Measurements from ENCODE around the gene ECE1.

ECE1 gene

GRCh38 chr1:21332554-21333311, 42.5 kb upstream of the ECE1 start:
- H3K4ac ChIP-seq (ENCODE audit: low read length), result no peak overlapping the region
- no peak overlapping the region for H2BK120ac ChIP-seq (ENCODE audit: low read depth, low read length)
- H3K4me1 ChIP-seq (ENCODE audit: control insufficient read depth in 2 of 2, insufficient read depth in 1 of 2, low read depth in 1 of 2, low read length in 2 of 2), result peaks cover 19 to 24% of the 10 kb centered on the region in 2 donors
- H3K9ac ChIP-seq (ENCODE audit: low read depth, low read length, poor library complexity), result no peak overlapping the region
- H4K8ac ChIP-seq (ENCODE audit: low read depth, low read length), result no peak overlapping the region
- peak overlapping the region; percentile 40 for H3K18ac ChIP-seq (ENCODE audit: low read length)
- peaks cover 0 to 6% of the 10 kb centered on the region in 2 donors for H3K36me3 ChIP-seq (replicated peaks in 1 of 2; ENCODE audit: control insufficient read depth in 2 of 2, insufficient read depth in 2 of 2, low read length in 2 of 2)
- H3K9me3 ChIP-seq (replicated peaks in 1 of 2; ENCODE audit: control insufficient read depth in 2 of 2, insufficient read depth in 1 of 2, low read depth in 1 of 2, low read length in 2 of 2), result no peaks in the 10 kb centered on the region
- H3K14ac ChIP-seq (ENCODE audit: low read length), result no peak overlapping the region
- H3K27me3 ChIP-seq (ENCODE audit: control insufficient read depth in 3 of 3, insufficient read depth in 3 of 3, low read depth in 1 of 3, low read length in 3 of 3), result no peaks in the 10 kb centered on the region
- no CpG with 5 or more reads among the region's 8 CpGs for WGBS, 2 donors (ENCODE audit: extremely low coverage in 2 of 2, insufficient read length in 2 of 2, insufficient replicate concordance in 1 of 2)
- DNase-seq (ENCODE audit: low spot score), result no peak
- H2BK15ac ChIP-seq (ENCODE audit: low read length), result no peak overlapping the region
- no peak overlapping the region for H3K4me3 ChIP-seq (ENCODE audit: low read length in 2 of 2)
- peaks cover 1% of the 10 kb centered on the region for H3K79me1 ChIP-seq (ENCODE audit: low read depth, low read length)
- no peak overlapping the region for H3K4me2 ChIP-seq (ENCODE audit: insufficient read depth, low read length, poor library complexity, severe bottlenecking)
- no peak overlapping the region for H2BK5ac ChIP-seq (ENCODE audit: low read length)
- H3K23ac ChIP-seq (ENCODE audit: low read depth, low read length, poor library complexity), result no peak overlapping the region
- no peak overlapping the region for H4K91ac ChIP-seq (ENCODE audit: low read depth, low read length, poor library complexity)
- H2AK5ac ChIP-seq (ENCODE audit: low read depth, low read length), result no peak overlapping the region
- H3K27ac ChIP-seq (replicated peaks; ENCODE audit: low read length), result no peak overlapping the region
- no peak overlapping the region for H2AFZ ChIP-seq (ENCODE audit: low read length)
- no peak overlapping the region for H2BK12ac ChIP-seq (ENCODE audit: low read length)

DNA sequence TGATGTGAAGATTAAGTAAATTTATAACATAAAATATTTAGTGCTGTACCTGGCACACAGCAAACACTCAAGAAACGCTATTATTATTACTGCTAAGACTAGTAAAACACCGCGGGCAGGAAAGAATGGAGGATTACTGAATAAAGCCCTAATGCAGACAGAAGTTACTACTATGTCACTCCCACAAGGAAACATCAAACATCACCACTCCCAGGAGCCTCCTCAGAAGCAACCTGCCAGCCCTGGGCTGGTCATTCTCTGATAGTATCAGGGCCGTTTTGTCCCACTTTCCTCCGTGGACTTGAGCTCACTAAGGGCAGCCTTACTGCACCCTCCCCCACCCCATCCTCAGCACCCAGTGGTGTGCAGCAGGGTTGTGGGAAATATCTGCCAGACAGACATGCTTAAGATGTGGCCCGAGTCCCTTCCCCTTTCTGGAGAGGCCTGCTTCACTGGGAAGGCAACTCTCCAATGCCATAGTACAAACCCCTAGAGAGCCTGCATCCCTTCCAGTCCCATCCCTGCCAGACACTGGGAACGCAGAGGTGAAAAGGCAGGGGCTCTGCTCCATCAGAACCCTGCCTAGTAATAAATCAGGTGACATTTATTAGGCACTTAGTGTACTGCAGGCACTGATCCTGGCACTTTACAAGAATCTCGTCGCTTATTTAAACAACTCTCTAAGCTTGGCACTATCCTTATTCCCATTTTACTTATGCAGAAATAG, 41.7 kb upstream of the ECE1 start:
- H3K27ac ChIP-seq (replicated peaks; ENCODE audit: low read length), result no peak overlapping the region
- no peak overlapping the region for H4K91ac ChIP-seq (ENCODE audit: low read depth, low read length, poor library complexity)
- no CpG with 5 or more reads among the region's 9 CpGs for WGBS, 2 donors (ENCODE audit: extremely low coverage in 2 of 2, insufficient read length in 2 of 2, insufficient replicate concordance in 1 of 2)
- no peak overlapping the region for H3K4me3 ChIP-seq (ENCODE audit: low read length in 2 of 2)
- H3K27me3 ChIP-seq (ENCODE audit: control insufficient read depth in 3 of 3, insufficient read depth in 3 of 3, low read depth in 1 of 3, low read length in 3 of 3), result no peaks in the 10 kb centered on the region
- H3K23ac ChIP-seq (ENCODE audit: low read depth, low read length, poor library complexity), result no peak overlapping the region
- H3K18ac ChIP-seq (ENCODE audit: low read length), result peak overlapping the region; percentile 64
- peaks cover 23 to 27% of the 10 kb centered on the region in 2 donors for H3K4me1 ChIP-seq (ENCODE audit: control insufficient read depth in 2 of 2, insufficient read depth in 1 of 2, low read depth in 1 of 2, low read length in 2 of 2)
- H3K4me2 ChIP-seq (ENCODE audit: insufficient read depth, low read length, poor library complexity, severe bottlenecking), result no peak overlapping the region
- H3K14ac ChIP-seq (ENCODE audit: low read length), result peak overlapping the region; percentile 43
- peak overlapping the region; percentile 22 for H2BK15ac ChIP-seq (ENCODE audit: low read length)
- H3K79me1 ChIP-seq (ENCODE audit: low read depth, low read length), result peaks cover 1% of the 10 kb centered on the region
- H2BK12ac ChIP-seq (ENCODE audit: low read length), result no peak overlapping the region
- H3K36me3 ChIP-seq (replicated peaks in 1 of 2; ENCODE audit: control insufficient read depth in 2 of 2, insufficient read depth in 2 of 2, low read length in 2 of 2), result peaks cover 0 to 6% of the 10 kb centered on the region in 2 donors
- H2AFZ ChIP-seq (ENCODE audit: low read length), result no peak overlapping the region
- H4K8ac ChIP-seq (ENCODE audit: low read depth, low read length), result no peak overlapping the region
- no peaks in the 10 kb centered on the region for H3K9me3 ChIP-seq (replicated peaks in 1 of 2; ENCODE audit: control insufficient read depth in 2 of 2, insufficient read depth in 1 of 2, low read depth in 1 of 2, low read length in 2 of 2)
- no peak overlapping the region for H2AK5ac ChIP-seq (ENCODE audit: low read depth, low read length)
- no peak overlapping the region for H3K9ac ChIP-seq (ENCODE audit: low read depth, low read length, poor library complexity)
- no peak overlapping the region for H2BK5ac ChIP-seq (ENCODE audit: low read length)
- no peak overlapping the region for H3K4ac ChIP-seq (ENCODE audit: low read length)
- H2BK120ac ChIP-seq (ENCODE audit: low read depth, low read length), result no peak overlapping the region
- DNase-seq (ENCODE audit: low spot score), result no peak

DNA sequence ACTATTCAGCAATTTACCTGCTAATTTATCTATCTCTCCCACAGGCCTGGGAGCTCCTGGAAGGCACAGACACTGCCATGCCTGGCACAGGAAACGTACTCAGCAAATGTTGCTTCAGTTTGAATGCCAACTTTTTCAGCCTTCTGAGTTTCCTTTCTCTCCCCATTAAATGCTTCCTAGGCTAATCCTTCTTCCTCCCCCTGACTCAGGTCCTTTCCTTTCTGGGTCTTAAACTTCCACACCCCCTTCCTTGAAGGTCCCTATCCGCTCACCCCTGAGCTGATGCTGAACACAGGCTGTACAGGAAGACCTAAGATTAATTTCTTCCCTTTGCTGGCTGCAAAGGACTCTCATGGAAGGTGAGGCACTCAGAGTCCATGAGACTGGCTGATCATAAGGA, 40.3 kb upstream of the ECE1 start:
- WGBS, 2 donors (ENCODE audit: extremely low coverage in 2 of 2, insufficient read length in 2 of 2, insufficient replicate concordance in 1 of 2), result no CpG with 5 or more reads among the region's 2 CpGs
- H3K27ac ChIP-seq (replicated peaks; ENCODE audit: low read length), result no peak overlapping the region

DNA sequence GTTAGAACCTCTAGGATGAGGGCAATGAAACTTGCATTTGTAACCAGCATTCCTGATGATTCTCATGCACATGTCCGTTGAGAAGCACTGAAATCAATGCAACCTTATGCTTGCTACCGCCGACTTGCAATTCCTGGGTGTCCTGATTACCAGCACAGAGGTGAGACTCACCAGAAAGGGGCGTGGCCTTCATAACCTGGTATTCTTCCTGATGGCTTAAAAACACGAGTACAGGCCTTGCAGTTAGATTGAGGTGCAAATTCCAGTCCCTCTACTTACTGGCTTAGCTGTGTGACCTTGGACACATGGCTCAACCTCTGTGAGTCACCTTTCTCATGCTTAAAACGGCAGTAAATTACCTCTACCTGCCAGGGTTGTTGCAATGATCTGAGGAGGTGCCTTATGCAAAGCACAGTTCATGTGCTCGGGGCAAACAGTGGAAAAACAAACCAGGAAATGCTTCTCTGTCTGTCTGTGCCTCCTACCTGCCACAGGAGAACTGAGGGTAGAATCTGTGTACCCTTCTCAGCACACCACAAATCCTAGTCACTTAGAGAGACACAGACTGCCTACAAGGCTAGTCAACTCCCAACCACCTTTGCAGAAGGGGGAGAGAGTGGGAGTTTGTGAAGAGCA, 39.1 kb upstream of the ECE1 start:
- no peak overlapping the region for H3K4ac ChIP-seq (ENCODE audit: low read length)
- no peak overlapping the region for H3K27ac ChIP-seq (replicated peaks; ENCODE audit: low read length)
- no peaks in the 10 kb centered on the region for H3K79me1 ChIP-seq (ENCODE audit: low read depth, low read length)
- no peak overlapping the region for H3K4me3 ChIP-seq (ENCODE audit: low read length in 2 of 2)
- H2AK5ac ChIP-seq (ENCODE audit: low read depth, low read length), result no peak overlapping the region
- no peak overlapping the region for H2BK5ac ChIP-seq (ENCODE audit: low read length)
- no peak overlapping the region for H2BK15ac ChIP-seq (ENCODE audit: low read length)
- H3K18ac ChIP-seq (ENCODE audit: low read length), result no peak overlapping the region
- H3K27me3 ChIP-seq (ENCODE audit: control insufficient read depth in 3 of 3, insufficient read depth in 3 of 3, low read depth in 1 of 3, low read length in 3 of 3), result no peaks in the 10 kb centered on the region
- no peak overlapping the region for H3K9ac ChIP-seq (ENCODE audit: low read depth, low read length, poor library complexity)
- no peak overlapping the region for H2AFZ ChIP-seq (ENCODE audit: low read length)
- H3K36me3 ChIP-seq (replicated peaks in 1 of 2; ENCODE audit: control insufficient read depth in 2 of 2, insufficient read depth in 2 of 2, low read length in 2 of 2), result peaks cover 0 to 6% of the 10 kb centered on the region in 2 donors
- no peaks in the 10 kb centered on the region for H3K9me3 ChIP-seq (replicated peaks in 1 of 2; ENCODE audit: control insufficient read depth in 2 of 2, insufficient read depth in 1 of 2, low read depth in 1 of 2, low read length in 2 of 2)
- no peak overlapping the region for H4K8ac ChIP-seq (ENCODE audit: low read depth, low read length)
- WGBS, 2 donors (ENCODE audit: extremely low coverage in 2 of 2, insufficient read length in 2 of 2, insufficient replicate concordance in 1 of 2), result no CpG with 5 or more reads among the region's 7 CpGs
- no peak overlapping the region for H3K4me2 ChIP-seq (ENCODE audit: insufficient read depth, low read length, poor library complexity, severe bottlenecking)
- H3K4me1 ChIP-seq (ENCODE audit: control insufficient read depth in 2 of 2, insufficient read depth in 1 of 2, low read depth in 1 of 2, low read length in 2 of 2), result peaks cover 40 to 47% of the 10 kb centered on the region in 2 donors
- no peak for DNase-seq (ENCODE audit: low spot score)
- no peak overlapping the region for H2BK120ac ChIP-seq (ENCODE audit: low read depth, low read length)
- H3K14ac ChIP-seq (ENCODE audit: low read length), result no peak overlapping the region
- no peak overlapping the region for H3K23ac ChIP-seq (ENCODE audit: low read depth, low read length, poor library complexity)
- no peak overlapping the region for H2BK12ac ChIP-seq (ENCODE audit: low read length)
- no peak overlapping the region for H4K91ac ChIP-seq (ENCODE audit: low read depth, low read length, poor library complexity)

More for the DNA sequence above, 40.3 kb upstream of the ECE1 start:
- Histone ChIP-seq H3K4me1 (ENCODE audit: control insufficient read depth in 2 of 2, insufficient read depth in 1 of 2, low read depth in 1 of 2, low read length in 2 of 2) (peaks cover 37 to 39% of the 10 kb centered on the region in 2 donors), H3K4me3 (ENCODE audit: low read length in 2 of 2) (no peak overlapping the region), H3K9ac (ENCODE audit: low read depth, low read length, poor library complexity) (peak overlapping the region; percentile 1), H2BK5ac (ENCODE audit: low read length) (no peak overlapping the region), H2BK120ac (ENCODE audit: low read depth, low read length) (no peak overlapping the region), H3K36me3 (replicated peaks in 1 of 2; ENCODE audit: control insufficient read depth in 2 of 2, insufficient read depth in 2 of 2, low read length in 2 of 2) (peaks cover 0 to 6% of the 10 kb centered on the region in 2 donors), H2BK15ac (ENCODE audit: low read length) (no peak overlapping the region), H4K91ac (ENCODE audit: low read depth, low read length, poor library complexity) (no peak overlapping the region), H3K14ac (ENCODE audit: low read length) (no peak overlapping the region), H3K79me1 (ENCODE audit: low read depth, low read length) (peaks cover 1% of the 10 kb centered on the region), H2BK12ac (ENCODE audit: low read length) (no peak overlapping the region), H3K4me2 (ENCODE audit: insufficient read depth, low read length, poor library complexity, severe bottlenecking) (no peak overlapping the region), H3K18ac (ENCODE audit: low read length) (no peak overlapping the region), H3K27me3 (ENCODE audit: control insufficient read depth in 3 of 3, insufficient read depth in 3 of 3, low read depth in 1 of 3, low read length in 3 of 3) (no peaks in the 10 kb centered on the region), H4K8ac (ENCODE audit: low read depth, low read length) (no peak overlapping the region), H2AK5ac (ENCODE audit: low read depth, low read length) (no peak overlapping the region), H3K23ac (ENCODE audit: low read depth, low read length, poor library complexity) (no peak overlapping the region), H3K9me3 (replicated peaks in 1 of 2; ENCODE audit: control insufficient read depth in 2 of 2, insufficient read depth in 1 of 2, low read depth in 1 of 2, low read length in 2 of 2) (no peaks in the 10 kb centered on the region), H2AFZ (ENCODE audit: low read length) (no peak overlapping the region), H3K4ac (ENCODE audit: low read length) (no peak overlapping the region)
- DNase-seq (ENCODE audit: low spot score), result no peak

Data from neuronal stem cell (in vitro differentiated cells).